Breast epithelium (tissue), 3 donors: ENCODE measurements around the gene SMIM17.

Experiments
- CTCF ChIP-seq, 3 donors: fragments of 450-650 bp; IDR thresholded peaks; one replicate each; pipeline ENCODE4 v1.5.1; 2016 to 2017; ENCODE audit warnings: antibody characterized with exemption in 3 of 3, mild to moderate bottlenecking in 3 of 3, moderate library complexity in 3 of 3
- POLR2A ChIP-seq: fragments of 450-650 bp; IDR thresholded peaks from one replicate; pipeline ENCODE4 v1.6.1; 2016; ENCODE audit warnings: antibody characterized with exemption, mild to moderate bottlenecking, moderate library complexity
- POLR2AphosphoS5 ChIP-seq, 3 donors: sonication (generic); formaldehyde crosslinking; IDR thresholded peaks; one replicate each; pipeline ENCODE4 v1.6.1; 2017; ENCODE audit warnings: antibody characterized with exemption in 3 of 3

DNA sequence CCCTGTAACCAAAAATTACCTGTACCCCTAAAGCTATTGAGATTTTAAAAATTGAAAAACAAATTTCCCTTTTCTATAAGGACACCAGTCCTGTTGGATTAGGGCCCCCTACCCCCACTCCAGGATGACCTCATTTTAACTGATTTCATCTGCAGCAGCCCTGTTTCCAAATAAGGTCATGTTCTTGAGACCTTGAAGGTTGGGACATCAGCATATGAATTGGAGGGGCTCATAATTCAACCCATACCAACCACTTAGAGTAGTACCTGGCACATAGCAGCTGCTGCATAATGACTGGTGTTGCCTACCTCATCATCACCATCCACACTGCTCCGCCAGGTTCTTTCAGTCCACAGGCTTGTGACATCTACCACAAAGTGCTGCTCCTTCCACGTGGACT is 30.2 kb upstream of the SMIM17 start:
- no peak for TF ChIP-seq CTCF (IDR thresholded peaks at IDR 0.05)
- TF ChIP-seq POLR2A, result no peak
- TF ChIP-seq POLR2AphosphoS5 (IDR thresholded peaks at IDR 0.05), result no peak
